HG02981 (cell line): ENCODE results near the gene STRIP2.
A peak's percentile ranks its signal among the peaks of the same experiment; 100 is the strongest.

Source experiments
- ATAC-seq: cut with Tn5 transposase; IDR thresholded peaks from one replicate; pipeline ENCODE4 v1.9.1; 2021; ENCODE audit warnings: mild to moderate bottlenecking, moderate library complexity; ENCODE audit not compliant: unreplicated experiment

The STRIP2 gene

DNA sequence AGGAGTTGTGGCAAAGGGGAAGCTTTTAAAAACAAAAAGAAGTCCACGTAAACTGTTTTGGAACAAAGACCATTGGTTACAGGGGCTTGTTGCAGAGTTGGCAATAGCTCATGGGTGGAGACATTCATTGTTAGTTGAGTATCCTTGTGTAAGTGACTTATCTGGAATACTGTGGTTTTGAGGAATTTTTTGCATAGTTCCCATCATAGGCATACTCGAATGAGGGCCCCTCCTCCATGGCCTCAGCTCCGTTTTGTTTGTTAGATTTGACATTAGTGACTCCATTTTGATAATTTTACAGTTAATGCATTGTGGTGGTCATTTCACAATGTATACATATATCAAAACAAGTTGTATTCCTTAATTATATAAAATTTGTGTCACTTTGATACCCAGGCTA, 55.3 kb downstream of the STRIP2 start:
- ATAC-seq = no peak

DNA sequence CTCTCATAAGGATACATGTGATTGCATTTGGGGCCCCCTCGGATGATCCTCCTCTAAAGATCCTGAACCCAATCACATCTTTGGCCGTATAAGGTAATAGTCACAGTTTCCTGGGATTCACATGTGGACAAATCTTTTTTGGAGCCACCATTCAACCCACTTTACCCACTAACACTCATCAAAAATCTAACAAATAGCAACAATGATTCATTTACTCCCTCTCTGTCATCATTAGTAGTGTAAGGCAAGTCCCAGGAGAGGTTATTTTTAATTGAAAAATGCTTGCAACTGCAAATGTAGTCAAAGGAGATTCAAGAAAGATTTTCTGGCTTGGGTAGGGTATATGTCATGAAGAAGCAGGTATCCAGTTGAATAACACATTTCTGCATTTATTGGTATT, 58.2 kb downstream of the STRIP2 start:
- no peak for ATAC-seq

DNA sequence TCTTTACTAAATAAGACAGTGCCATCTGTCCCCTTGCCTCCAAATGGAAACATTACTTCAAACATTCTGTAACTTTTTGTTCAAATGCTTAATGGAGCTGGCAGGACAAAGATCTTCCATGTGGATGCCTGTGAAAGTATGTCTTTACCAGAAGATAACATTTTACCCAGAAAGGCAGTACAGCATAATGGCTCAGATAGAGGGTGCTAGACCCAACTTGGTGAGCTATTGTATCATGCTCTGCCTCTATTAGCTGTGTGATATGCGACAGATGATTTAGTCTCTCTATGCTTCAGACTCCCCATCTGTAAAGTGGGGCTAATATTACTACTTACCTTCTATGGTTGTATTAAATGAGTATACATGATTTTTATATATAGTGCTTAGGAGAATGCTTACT, 59.3 kb downstream of the STRIP2 start:
- ATAC-seq = no peak

DNA sequence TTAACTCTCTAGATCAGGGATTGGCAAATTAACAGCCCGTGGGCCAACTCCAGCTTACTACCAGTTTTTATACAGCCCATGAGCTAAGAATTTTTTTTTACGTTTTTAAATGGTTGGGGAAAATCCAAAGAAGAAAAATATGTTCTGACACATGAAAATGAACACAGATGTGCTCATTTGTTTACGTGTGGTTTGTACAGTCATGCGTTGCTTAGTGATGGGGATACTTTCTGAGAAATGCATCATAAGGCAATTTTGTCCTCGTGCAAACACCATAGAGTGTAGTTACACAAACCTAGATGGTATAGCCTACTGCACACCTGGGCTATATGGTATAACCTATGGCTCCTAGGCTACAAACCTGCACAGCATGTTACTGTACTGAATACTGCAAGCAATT, 59.8 kb downstream of the STRIP2 start:
- peak; percentile 78 for ATAC-seq

DNA sequence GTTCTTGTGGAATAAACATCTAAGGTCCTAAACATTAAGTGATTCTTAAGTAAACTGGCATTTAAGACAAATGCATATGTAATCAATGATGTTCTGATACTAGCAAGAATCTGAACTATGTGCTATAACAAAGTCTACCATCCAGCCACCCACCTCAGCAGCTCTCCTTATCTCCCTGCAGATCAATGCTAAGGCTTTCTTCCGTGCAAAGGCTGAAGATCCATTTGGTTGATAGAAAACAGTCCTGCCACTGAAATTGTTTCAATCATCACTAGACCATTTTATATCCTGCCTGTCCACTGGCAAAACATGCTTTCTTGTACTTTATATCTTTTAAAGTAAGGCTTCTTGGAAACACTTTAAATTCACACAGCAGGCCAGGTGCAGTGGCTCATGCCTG, 61.8 kb downstream of the STRIP2 start:
- ATAC-seq = no peak

DNA sequence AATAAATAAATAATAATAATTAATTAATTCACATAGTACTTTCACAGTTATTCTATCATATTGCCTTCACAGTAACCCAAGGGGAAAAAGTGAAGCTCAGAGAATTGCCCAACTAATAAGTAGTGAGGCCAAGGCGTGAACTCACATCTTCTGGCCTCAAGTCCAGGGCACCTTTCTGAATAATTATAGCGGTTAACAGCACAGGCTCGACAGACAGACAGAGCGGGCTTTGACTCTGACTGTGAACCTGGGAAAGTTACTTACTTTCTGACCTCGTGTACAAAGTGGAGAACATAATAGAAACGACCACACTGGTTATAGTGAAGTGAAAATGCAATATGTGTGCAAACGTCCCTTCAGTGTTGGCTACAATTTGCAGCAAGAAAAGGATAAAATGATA, 62.4 kb downstream of the STRIP2 start:
- no peak for ATAC-seq

DNA sequence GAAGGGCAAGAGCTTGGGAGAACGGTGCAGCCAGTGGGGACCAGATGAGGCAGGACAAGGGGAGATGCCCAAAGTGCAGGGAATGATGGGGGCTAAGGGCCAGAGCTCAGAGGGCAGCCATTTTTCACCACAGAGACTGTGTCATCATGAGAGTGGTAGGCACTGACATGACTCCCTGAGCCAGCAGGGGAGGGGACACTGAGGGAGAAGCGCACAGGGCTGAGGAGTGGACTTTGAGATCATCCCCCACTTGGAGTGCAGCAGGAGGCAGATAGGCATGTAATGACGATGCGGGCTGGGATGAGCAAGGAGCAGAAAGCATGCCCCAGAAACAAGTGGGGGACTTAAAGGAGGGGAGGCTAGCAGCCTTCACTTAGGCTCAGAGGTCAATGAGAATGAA, 62.9 kb downstream of the STRIP2 start:
- ATAC-seq = no peak

DNA sequence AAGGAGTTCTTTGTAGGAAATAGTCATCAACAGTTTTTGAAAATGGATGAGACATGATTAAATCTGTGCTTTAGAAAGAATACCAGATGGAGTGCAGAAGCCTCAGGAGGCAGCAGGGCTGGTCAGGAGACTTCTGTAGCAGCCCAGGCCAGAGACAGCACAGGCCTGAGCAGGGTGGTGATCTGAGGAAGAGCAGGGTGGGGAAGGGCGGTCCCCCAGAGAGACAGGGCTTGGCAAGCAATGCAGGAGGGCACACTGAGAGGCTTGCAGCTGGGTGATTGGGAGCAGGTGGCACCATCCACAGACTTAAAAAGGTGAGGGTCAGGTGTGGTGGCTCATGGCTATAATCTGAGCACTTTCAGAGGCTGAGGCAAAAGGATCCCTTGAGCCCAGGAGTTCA, 63.8 kb downstream of the STRIP2 start:
- no peak for ATAC-seq

DNA sequence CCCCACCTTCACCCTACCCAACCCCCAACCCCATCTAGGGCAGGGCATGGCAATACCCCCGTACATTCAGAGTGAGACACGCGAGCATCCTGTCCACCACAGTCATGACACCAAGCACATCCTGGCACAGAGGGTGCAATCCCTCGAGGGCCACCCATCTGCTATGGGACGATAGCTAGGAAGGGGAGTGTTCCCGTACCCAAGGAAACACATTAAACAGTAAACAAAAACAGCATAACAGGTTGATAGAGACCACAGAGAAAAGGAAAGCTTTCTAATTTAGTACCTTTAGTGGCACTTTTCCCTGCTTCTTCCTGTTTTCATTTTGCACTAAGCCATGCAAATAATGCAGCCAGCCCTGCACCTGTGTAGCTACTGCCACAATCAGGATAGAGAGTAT, 65.8 kb downstream of the STRIP2 start:
- ATAC-seq = no peak

DNA sequence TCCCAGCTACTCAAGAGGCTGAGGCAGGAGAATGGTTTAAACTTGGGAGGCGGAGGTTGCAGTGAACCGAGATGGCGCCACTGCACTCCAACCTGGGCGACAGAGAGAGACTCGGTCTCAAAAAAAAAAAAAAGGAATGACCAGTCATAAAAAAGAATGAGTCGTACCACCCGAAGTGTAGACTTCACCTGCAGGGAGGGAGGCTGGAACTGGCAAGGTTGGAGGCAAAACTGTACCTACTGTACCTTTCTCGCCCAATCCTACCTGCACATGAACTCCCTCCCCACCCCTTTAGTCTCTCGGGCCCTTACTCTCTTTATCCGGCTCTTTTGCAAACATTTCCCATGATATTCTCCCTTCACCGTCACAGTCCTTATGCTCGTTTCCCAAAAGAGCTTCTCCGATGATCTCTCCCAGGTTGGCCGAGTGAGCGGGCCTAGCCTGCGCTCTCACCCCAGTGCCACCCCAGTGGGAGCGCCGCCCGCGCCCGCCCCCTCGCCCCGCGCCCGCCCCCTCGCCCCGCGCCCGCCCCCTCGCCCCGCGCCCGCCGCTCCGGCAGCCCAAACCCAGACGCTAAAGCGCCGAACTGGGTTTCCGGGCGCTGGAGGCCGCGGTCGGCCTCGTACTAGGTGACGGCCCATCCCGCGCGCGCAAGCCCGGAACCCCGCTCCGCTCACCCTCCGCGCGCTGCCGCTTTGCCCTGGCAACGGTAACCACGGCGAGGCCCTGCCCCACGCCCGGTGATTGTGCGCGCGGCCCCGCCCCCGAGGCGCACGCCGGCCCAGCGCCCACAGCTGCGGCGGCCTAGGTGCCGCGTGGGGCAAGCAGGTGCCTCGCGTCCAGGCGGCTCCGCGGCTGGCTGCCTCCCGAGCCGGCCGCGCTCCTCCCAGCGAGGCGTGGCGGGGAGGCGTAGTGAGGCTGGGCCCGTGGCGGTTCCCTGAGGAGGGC, 67.8 kb downstream of the STRIP2 start, which contains the start of gene SMKR1:
Gene SMKR1 (plus strand): TSS at position 772 of the 948 bp plus-strand sequence. CDS start 294 bp downstream, outside the sequence.
- peak; percentile 95 for ATAC-seq

DNA sequence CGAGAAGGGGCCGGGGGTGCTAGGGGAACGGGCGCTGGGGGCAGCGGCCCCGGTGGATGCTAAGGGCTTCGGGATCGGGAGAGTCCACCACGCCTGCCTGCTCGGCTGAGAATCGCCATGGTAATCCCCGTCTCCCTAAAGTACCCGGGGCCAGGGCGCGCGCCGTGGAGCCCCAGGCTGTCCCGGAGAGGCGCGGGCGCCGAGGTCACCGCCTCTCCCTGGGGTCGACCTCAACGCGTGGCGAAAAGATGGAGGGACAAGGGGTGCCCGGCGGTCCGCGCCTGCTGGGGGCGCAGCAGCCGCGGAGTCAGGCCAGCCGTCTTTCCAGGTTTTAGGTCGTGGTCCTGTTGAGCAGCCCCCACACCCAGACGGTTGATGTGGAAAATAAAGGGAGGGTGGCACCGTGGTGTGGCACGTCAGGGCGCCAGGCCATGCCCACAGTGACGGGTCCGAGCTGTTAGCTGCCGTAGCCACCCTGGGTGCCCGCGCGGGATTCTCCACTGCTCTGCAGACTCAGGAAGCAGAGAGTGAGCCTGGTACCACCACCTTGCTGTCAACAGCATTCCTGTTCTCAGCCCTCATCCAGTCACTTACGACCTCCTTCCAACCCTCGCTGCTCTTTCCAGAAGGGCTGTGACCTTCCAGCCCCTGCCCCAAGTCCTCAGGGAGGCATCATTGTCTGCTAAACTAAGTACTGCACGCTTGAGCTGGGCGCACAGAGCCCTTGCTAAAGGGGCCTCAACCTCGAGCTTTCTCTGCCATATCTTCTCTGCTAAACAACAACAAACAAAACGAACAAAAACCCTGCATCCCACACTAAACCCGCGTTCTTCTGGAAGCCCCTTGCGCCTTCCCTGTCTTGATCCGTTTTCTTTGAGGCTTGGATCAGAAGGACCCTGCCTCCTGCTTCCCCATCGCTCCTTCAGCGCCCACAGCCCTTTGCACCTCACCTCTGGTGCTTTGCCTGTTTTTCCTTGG, 68.8 kb downstream of the STRIP2 start:
- ATAC-seq = peak; percentile 10

DNA sequence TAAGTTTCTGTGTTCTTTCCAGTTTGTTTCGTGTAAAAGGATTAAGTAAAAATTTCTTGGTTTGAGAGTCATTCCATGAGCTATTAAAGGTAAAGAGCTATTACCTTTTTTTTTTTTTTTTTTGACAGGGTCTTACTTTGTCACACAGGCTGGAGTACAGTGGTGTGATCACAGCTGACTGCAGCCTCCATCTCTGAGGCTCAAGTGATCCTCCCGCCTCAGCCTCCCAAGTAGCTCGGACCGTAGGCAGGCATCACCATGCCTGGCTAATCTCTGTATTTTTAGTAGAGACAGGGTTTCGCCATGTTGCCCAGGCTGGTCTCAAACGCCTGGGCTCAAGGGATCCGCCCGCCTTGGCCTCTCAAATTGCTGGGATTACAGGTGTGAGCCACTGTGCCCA, 69.5 kb downstream of the STRIP2 start:
- ATAC-seq = no peak

DNA sequence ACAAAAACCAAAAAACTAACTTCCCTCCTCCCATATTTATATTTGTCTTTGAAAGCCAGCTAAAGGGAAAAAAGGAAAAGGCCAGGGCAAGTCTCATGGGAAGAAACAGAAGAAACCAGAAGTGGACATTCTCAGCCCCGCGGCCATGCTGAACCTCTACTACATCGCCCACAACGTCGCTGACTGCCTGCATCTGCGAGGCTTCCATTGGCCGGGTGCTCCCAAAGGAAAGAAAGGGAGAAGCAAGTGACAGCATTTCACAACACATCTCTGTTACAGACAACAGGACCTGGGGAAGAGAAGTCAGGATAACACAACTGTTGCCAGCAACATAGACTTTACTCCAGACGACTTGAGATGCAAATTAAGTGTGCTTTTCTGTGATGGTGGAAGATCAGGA, 78.0 kb downstream of the STRIP2 start:
- ATAC-seq = no peak

DNA sequence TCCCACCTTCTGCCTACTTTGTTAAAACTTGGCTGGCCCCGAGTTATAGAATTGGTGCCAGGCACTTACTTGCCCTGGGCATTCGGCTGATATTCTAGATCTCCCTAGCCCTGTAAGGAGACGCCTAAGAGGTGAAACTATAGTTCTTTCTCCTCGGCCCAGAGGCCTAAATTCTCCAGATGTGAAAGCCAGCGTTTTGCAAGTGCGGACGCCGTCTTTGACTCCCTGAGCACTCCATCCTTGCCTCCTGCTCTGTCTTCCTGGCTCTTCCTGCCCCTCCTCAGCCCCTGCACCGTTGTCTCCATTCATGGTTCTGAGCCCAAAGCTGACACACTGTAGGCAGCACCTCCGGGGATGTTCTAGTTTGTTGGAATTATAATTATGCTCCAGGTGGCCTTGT, 79.3 kb downstream of the STRIP2 start:
- no peak for ATAC-seq

DNA sequence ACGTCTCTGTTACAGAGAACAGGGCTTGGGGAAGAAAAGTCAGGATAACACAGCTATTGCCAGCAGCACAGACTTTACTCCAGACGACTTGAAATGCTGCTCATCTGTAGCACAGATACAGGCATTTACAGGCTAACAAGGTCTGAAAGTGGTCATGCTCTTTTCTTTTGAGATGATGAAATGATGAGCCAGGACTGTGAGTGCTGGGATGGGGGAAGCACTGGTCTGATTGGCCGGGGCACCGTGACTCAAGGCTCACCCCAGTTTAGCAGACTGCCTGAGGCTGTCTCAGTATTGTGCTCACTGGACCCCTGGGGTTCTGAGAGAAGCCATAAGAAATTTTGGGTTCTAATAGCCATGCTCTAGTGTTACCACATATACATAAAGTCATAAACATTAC, 80.5 kb downstream of the STRIP2 start:
- no peak for ATAC-seq

DNA sequence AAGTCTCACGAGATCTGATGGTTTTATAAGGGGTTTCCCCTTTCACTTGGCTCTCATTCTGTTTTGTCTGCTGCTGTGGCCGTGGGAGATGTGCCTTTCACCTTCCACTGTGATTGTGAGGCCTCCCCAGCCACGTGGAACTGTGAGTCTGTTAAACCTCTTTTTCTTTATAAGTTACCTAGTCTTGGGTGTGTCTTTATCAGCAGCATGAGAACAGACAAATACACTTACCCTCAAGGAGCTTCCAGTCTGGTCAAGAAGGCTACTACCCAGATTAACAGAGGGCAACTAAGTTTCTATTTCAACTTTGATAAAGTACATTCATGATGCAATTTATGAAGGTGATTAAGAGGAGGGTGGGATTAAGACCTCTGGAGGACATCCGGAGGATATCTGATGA, 81.1 kb downstream of the STRIP2 start:
- no peak for ATAC-seq

DNA sequence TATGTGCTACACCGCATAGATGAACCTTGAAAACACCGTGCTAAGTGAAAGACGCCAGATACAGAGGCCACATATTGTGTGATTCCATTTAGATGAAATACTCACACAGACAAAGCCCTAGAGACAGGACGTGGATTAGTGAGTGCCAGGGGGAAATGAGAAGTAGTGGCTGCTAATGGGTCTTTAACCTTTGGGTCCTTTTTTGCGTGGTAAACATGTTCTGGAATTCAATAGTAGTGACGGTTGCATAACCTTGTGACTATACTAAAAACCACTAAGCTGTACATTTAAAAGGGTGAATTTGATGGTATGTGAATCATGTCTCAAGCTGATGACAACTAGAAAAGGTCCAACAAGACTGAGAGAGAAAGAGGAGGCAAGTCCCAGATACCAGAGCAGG, 83.7 kb downstream of the STRIP2 start:
- ATAC-seq = no peak

DNA sequence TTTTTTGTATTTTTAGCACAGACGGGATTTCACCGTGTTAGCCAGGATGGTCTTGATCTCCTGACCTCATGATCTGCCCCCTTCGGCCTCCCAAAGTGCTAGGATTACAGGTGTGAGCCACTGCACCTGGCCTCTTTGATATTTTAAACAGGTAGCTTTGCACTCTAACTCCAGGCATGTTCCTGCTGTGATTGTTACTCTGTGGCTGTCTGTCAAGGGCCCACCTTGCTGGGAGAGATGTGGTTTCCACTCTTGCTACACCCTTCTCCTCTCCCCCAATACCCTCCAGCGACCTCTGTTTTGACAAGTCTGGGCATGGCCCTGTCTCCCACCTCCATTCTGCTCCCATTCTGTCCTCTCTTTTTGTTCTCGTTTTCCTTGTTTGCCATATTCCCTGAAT, 85.2 kb downstream of the STRIP2 start:
- ATAC-seq = no peak

DNA sequence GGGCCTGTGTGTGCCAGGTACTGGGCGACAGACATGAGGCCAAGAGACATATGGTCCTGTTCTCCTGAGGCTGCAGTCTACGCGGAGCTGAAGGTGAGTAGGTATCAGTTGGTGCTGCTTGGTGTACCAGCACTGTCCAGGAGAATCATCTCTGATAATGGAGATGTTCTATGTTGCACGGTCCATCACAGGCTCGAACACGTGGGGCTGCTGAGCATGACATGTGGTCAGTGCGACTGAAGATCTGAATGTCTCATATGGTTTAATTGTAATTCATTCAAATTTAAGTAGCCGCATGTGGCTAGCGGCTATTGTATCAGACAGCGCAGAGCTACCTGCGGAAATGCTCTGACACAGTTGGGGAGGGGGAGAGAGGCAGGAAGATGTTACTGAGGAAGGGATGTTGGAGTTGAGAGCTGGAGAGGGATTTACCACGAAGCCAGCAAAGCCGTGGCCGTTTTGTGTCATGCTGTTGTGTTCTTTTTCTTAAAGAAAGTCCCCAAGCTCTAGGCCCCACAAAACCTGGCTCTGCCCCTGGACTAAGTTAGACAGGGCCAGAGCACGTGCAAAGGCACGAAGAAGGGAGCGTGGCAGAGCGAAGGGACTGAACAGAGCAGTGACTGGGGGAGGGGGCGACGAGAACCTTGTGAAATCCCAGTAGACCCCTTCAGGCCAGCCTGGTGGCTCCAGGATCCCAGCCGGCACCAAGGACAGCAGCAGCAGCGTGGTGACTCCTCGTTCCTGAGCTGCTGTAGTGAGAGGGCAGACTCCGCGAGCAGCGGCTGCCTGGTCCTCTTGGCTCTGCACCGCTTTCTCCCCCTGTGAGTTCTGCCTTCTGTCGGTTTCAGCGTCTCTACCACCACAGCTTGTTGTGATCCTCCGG, 88.1 kb downstream of the STRIP2 start:
- ATAC-seq = no peak

DNA sequence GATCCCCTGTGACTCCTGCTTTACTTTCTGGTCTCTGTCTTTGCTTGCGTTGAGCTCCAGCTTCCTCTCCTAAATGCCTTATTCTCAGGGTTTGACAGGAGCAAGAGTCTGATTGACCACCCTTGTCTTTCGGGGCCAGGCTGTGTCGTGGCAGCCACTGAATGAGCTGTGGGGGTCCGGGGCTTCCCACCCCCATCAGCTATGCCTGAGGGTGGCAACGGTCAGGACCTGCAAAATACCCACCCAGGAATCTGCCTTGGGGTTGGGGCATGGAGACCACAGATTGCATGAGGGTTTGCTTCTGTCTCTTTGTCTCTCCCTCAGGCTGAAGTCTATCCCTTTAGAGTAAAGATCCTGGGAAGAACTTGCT, 88.7 kb downstream of the STRIP2 start:
- ATAC-seq = no peak

DNA sequence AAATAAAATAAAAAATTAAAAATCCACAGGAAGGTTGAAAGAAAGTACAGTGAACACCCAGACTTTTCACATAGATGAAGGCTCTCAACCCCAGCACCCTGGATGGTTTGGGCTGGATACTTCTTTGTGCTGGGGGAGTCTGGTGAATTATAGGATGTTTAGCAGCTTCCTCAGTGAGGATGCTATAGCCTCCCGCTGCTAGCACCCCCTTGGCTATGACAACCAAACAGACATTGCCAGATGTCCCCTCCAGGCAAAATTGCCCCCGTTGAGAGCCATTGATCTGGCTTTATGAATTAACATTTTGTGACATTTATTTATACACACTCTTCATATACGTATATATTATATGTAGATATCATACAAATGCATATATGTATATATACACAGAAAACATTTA, 89.7 kb downstream of the STRIP2 start:
- ATAC-seq = no peak
